HG03097 (cell line): ENCODE measurements around the gene KRTAP12-3.
"Not testable (repeated sequence)": the region's sequence is repeated elsewhere in the genome, so short reads cannot be mapped to it uniquely, and the experiment has no call there.

ENCODE experiments used
- ATAC-seq: cut with Tn5 transposase; IDR thresholded peaks from one replicate; pipeline ENCODE4 v1.9.1; 2021; ENCODE audit not compliant: unreplicated experiment, low FRiP score

The KRTAP12-3 gene

GRCh38 chr21:44650265-44650972 is 7.3 kb upstream of the KRTAP12-3 start:
- ATAC-seq = no peak

- no peak for ATAC-seq
Measured at GRCh38 chr21:44650973-44651675, 6.6 kb upstream of the KRTAP12-3 start.

- ATAC-seq = no peak
Measured at GRCh38 chr21:44653123-44653522, 4.6 kb upstream of the KRTAP12-3 start.

GRCh38 chr21:44653656-44654575 is 3.8 kb upstream of the KRTAP12-3 start:
- ATAC-seq = no peak

- no peak for ATAC-seq
Measured at GRCh38 chr21:44654576-44655175, 3.1 kb upstream of the KRTAP12-3 start, which contains the start of gene KRTAP12-4. TSS of gene KRTAP12-4 (minus strand) at chr21:44654659. CDS start at chr21:44654614, 45 bp downstream.

DNA sequence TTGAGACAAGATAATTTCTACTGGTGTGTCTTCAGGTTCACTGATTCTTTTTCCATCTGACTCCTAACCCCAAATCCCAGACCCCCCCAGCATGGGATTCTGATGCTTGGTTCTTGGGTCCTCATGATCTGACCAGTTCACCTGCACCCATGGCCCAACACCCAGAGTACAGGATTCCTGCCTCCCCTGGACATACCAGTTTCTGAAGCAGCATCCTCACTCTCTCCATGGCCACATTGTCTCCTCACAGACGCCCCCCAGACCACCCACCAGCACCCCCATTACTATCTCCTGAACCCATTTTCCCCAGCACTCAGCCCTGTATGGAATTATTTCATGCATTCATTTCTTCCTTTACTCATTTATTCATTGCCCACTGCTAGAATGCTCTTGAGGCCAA is 864 bp upstream of the KRTAP12-3 start:
- ATAC-seq = no peak

GRCh38 chr21:44658541-44658910 is 794 bp downstream of the KRTAP12-3 start:
- no peak for ATAC-seq

DNA sequence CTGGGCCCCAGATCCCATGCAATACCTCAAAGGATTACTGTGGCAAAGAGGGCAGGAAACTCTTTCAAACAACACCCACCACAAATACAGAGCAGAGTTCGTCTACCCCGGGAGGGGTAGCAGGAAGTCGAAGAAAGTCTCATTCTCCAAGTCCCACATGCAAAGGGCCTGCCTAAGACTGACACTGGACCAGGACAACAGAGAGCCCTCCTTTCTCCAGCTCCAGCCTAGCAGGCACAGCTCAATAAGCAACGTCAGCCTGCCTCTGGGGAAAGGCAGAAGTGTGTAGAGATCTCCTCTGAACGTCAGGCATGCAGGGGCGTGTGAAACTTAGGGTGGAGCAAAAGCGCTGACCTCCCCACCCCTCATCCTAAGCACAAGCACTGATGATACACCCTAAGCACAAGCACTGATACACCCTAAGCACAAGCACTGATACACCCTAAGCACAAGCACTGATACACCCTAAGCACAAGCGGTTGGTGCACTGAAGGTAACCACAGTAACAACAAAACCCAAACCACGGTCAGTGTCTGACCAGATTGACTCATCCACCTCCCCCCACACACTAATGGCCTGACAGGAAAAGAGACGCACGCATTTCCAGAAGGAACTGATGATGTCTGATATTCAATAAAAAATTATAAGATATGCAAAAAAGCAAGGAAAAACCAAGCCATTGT is 1.3 kb downstream of the KRTAP12-3 start:
- ATAC-seq = no peak

- ATAC-seq = not testable (repeated sequence)
Measured at GRCh38 chr21:44661567-44661966, 3.8 kb downstream of the KRTAP12-3 start.

DNA sequence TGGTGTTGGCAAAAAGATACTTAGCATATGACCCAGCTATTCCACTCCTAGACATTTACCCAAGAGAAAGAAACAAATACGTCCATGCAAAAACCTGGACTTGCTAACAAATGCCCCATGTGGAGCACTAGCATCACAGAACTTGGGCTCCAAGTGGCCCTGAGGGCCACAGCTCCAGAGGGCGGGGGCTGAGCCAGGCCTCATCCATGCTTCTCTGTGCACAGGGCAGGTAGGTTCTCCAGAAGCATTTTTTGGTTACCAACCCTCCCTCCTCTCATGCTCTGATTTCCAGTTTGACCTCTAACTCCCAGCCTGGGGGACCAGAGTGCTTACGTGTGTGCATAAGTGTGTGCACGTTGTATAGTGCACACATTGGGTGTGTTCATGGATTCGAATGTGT is 7.0 kb downstream of the KRTAP12-3 start:
- no peak for ATAC-seq

DNA sequence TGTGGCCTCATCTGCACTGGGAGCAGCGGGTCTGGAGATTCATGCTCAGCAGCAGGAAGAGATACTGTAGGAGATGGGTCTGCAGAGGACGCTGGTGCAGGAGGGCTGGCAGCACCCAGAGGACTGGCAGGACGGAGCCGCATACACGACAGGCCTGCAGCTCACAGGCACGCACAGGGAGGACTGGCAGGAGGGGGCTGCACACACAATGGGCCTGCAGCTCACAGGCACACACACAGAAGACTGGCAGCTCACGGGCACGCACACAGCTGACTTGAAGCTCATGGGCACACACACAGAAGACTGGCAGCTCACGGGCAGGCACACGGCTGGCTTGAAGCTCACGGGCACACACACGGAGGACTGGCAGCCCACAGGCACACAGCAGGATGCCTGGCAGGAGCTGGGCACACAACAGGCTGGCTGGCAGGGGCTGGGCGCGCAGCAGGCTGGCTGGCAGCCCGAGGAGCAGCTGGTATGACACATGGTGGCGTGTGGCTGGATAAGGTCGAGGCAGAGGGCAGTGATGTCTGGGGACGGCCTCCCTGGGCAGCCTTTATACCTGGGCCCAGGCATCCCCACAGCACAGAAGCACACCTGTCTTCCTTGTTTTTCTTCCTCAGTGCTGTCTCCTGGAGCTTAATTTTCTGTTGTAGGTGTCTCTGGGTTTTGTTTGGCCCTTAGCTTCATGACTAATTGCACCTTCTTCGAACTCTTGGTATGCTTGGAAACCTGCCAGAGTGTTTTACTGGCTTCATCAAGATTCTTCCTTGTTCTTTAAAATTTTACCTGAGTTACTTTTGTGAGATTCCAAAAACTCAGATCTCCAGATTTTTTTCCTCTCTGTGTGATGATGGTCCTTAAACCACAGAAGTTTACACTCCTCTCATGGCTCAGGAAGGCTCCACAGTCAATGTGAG is 8.9 kb downstream of the KRTAP12-3 start, which contains the start of gene KRTAP12-2:
Gene KRTAP12-2 (minus strand): TSS at position 527 of the 920 bp plus-strand sequence. CDS start 41 bp downstream, at position 486.
- ATAC-seq = no peak

DNA sequence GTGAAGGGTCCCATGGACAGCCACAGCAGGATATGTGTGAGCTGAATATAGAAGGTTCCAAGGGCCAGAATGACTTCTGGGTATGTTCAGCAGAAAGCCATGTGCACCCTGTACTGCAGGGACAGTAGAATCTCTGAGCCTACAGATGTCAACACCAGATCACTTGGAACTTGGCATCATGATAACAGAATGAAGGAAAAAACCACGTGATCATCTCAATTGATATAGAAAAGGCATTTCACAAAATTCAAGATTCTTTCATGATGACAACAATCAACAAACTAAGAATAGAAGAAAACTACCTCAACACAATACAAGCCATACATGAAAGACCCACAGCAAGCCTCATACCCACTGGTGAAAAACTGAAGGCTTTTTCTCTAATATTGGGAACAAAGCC is 9.9 kb downstream of the KRTAP12-3 start:
- ATAC-seq = no peak

DNA sequence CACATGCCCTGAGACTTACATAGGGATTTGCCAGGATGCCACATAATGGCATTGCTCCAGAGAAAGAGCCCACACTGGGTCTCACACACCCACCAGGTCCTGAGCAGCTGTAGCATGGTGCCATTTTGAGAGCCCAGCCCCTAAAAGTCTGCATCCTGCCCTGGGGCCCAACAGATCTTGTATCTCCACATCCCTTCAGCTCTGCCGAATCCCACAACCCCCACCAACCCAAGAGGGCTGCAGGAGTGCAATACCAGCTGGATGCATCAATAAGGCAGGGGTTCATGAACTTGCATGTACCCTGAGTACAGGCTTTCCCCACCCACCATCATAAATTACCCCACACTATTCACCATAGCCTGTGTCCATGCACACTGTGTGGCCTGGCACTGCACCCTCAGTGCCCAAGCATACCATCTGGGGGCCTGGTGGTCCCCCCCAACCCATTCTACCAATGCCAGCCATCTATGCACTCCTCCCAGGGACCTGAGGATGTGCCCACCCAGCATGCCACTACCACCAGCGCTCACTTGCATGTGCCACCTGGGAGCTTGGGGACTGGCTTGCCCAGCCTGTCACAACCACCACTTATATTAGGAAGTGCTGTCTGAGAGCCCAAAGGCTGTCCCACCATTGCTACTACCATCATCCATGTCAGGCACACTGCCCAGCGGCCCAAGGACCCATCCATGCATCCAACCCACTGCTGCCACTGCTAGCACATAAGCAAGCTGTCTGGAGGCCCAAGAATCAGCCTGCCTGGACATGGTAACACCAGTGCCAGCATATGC is 13.1 kb downstream of the KRTAP12-3 start:
- no peak for ATAC-seq

DNA sequence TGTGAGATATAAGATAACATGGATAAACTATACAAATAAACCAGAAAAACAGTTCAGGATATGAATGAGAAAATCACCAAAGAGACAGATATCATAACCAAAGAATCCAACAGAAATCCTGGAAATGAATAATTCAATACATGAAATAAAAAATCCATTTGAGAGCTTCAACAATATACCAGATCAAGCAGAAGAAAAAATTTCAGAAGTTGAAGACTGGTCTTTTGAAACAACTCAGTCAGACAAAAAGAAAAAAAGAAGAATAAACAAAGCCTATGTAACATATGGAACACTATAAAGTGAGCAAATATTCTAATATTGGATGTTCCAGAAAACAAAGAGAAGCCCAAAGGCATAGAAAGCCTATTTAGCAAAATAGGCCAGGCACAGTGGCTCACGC is 14.2 kb downstream of the KRTAP12-3 start:
- no peak for ATAC-seq

DNA sequence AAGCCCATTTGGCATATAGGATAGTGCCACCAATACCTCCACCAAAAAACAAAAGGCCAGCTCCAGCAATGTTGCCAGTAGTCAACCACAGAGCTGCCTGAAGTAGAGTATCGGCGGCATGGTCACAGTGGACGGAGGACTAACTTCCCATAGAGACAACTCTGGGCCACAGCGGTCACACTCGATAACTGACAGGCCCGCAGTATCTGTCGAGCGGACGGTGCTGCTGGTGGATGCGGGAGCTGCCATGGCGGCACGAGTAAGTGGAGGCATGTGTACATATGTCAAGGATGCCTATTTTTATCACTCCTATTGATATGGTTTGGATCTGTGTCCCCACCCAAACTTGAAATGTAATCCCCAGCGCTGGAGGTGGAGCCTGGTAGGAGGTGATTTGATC is 20.1 kb downstream of the KRTAP12-3 start:
- ATAC-seq = no peak

DNA sequence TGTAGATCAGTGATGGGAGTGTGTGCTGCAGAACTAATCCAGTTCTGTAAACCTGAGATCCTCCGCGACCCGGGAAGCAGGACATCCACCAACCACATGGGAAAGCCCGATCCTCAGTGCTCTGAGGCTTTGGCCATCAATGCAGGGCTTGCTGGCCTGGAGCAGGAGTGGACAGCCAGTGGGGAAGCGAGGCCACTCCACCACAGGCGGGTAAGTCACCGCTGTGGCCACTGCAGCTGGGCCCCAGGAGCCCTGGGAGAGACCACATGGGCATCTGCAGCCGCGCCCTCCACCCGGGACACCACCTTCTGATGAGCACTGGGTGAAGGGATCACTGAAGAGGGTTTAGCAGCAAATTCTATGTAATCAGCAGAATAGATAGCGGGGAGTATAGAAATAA is 23.4 kb downstream of the KRTAP12-3 start:
- no peak for ATAC-seq

DNA sequence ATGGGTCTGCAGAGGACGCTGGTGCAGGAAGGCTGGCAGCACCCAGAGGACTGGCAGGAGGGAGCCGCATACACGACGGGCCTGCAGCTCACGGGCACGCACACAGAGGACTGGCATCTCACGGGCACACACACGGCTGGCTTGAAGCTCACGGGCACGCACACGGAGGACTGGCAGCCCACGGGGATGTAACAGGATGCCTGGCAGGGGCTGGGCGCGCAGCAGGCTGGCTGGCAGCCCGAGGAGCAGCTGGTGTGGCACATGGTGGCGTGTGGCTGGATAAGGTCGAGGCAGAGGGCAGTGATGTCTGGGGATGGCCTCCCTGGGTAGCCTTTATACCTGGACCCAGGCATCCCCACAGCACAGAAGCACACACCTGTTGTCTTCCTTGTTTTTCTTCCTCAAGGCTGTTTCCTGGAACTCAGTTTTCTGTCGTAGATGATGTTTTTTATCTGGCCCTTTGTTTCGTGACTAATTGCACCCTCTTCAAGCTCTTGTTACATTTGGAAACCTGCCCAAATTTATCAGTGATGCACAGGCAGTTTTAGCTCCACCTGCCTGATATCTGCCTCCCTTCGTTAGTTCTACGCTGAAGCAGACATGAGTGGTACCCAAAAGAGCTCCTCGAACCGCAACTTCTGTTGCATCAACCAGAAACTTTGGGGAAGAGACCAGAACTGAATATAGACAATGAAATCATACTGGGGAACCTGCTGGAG is 24.3 kb downstream of the KRTAP12-3 start, which contains the start of gene KRTAP12-1:
Gene KRTAP12-1 (minus strand): TSS at position 303 of the 719 bp plus-strand sequence. CDS start 40 bp downstream, at position 263.
- ATAC-seq = no peak
